HepG2 (cell line): ENCODE measurements around the gene PPY. TPM values are rescaled to one million over a fixed set of nuclear protein-coding genes. Genes with fewer than 3 reads are reported as not detected.

Experiments used
- ATAC-seq: fragments of 200-7000 bp; cut with Tn5 transposase; 3 replicates; pipeline ENCODE4 v1.9.1; 2020; ENCODE audit warnings: mild to moderate bottlenecking, moderate library complexity
- BruUV-seq: library from RNA; stranded (reverse); fragments of 400-500 nt; replicated peaks from 2 replicates; lab custom pipeline; 2021; lab: Mats Ljungman, UMichigan
- CTCF ChIA-PET: fragments of 300-600 bp; formaldehyde crosslinking; extraction: SDS; loops from one replicate; lab custom pipeline; 2021; ENCODE audit warnings: low total read pairs, inconsistent platforms, low intra/inter-chr PET ratio; lab: Yijun Ruan, JAX
- POLR2A ChIA-PET: fragments of 350-600 bp; sonication (Branson Sonifier 250); formaldehyde crosslinking; loops from one replicate; lab custom pipeline; 2020; ENCODE audit warnings: antibody characterized with exemption, inconsistent platforms; lab: Yijun Ruan, JAX
- DNase-seq: peaks from one replicate; pipeline ENCODE4 v3.0.0-alpha.2; 2015; ENCODE audit warnings: low spot score
- FAIRE-seq: peaks from 3 replicates; lab custom pipeline; 2011; peaks lifted over from hg19 to GRCh38; lab: Jason Lieb, UNC
- H2AFZ ChIP-seq: one replicate; pipeline ENCODE4 v1.6.1; 2011; ENCODE audit warnings: low read length, inconsistent platforms
- H3K27ac ChIP-seq: fragments of 300-600 bp; 3 replicates; pipeline ENCODE4 v1.8.0; 2011; ENCODE audit warnings: mixed run types, mild to moderate bottlenecking, mixed read lengths, low read length, inconsistent platforms; ENCODE audit not compliant: insufficient read depth; ENCODE audit errors: extremely low read length
- H3K27me3 ChIP-seq, 2 experiments: fragments of 200-600 bp in 1 of 2; 2 replicates in 1 of 2; 3 replicates in 1 of 2; pipeline versions ENCODE4 v1.6.0 to v1.8.0; 2011; ENCODE audit warnings: low read length in 2 of 2, mild to moderate bottlenecking in 2 of 2, moderate library complexity in 2 of 2, inconsistent platforms in 1 of 2; ENCODE audit not compliant: insufficient read depth in 2 of 2, control insufficient read depth in 1 of 2
- H3K36me3 ChIP-seq, 2 experiments: fragments of 200-600 bp in 1 of 2; replicated peaks in 1 of 2; 2 replicates in 1 of 2; 3 replicates in 1 of 2; pipeline versions ENCODE4 v1.5.1 to v1.8.0; 2011; ENCODE audit warnings: low read length in 2 of 2, inconsistent platforms in 1 of 2; ENCODE audit not compliant: insufficient read depth in 2 of 2, control insufficient read depth in 1 of 2
- H3K4me1 ChIP-seq: 2 replicates; pipeline ENCODE4 v1.5.1; 2012; ENCODE audit warnings: low read length, inconsistent platforms; ENCODE audit not compliant: insufficient read depth
- H3K4me2 ChIP-seq: 2 replicates; pipeline ENCODE4 v1.6.0; 2011; ENCODE audit warnings: low read depth, low read length, inconsistent platforms
- H3K4me3 ChIP-seq, 3 experiments: fragments of 200-600 bp in 1 of 3; sonication (generic), shearing (Covaris generic) in 1 of 3; replicated peaks in 1 of 3; 2 replicates each; pipeline ENCODE4 v1.5.1; 2011 to 2016; ENCODE audit warnings: low read length in 3 of 3, inconsistent platforms in 2 of 3, low read depth in 2 of 3, mild to moderate bottlenecking in 2 of 3, control low read depth in 1 of 3, mixed read lengths in 1 of 3; ENCODE audit not compliant: insufficient read depth in 1 of 3
- H3K79me2 ChIP-seq: one replicate; pipeline ENCODE4 v1.6.1; 2011; ENCODE audit warnings: low read length, inconsistent platforms; ENCODE audit not compliant: insufficient read depth
- H3K9ac ChIP-seq: 2 replicates; pipeline ENCODE4 v1.6.0; 2011; ENCODE audit warnings: mild to moderate bottlenecking, low read depth, low read length, inconsistent platforms; ENCODE audit not compliant: insufficient read depth
- H3K9me3 ChIP-seq: 2 replicates; pipeline ENCODE4 v1.5.1; 2012; ENCODE audit warnings: mild to moderate bottlenecking, low read length
- H4K20me1 ChIP-seq: 2 replicates; pipeline ENCODE4 v1.6.0; 2011; ENCODE audit warnings: inconsistent platforms, mild to moderate bottlenecking, low read length, moderate library complexity; ENCODE audit not compliant: insufficient read depth
- JDP2 ChIP-seq: sonication (generic); formaldehyde crosslinking; IDR thresholded peaks from 2 replicates; pipeline ENCODE4 v1.8.1; 2022; ENCODE audit warnings: missing genetic modification reagents, borderline replicate concordance
- NCOA2 ChIP-seq: sonication (generic); formaldehyde crosslinking; IDR thresholded peaks from 2 replicates; pipeline ENCODE4 v1.8.0; 2022; ENCODE audit warnings: inconsistent platforms
- RFX1 ChIP-seq: fragments of 450-650 bp; IDR thresholded peaks from 2 replicates; pipeline ENCODE4 v1.6.1; 2017
- ZNF678 ChIP-seq: sonication (generic); formaldehyde crosslinking; IDR thresholded peaks from 2 replicates; pipeline ENCODE4 v1.4.0; 2020; ENCODE audit warnings: mild to moderate bottlenecking, missing genetic modification reagents
- WGBS: methylation state at CpG from one replicate; pipeline ENCODE4 v1.1.6; 2017; ENCODE audit warnings: low lambda C conversion rate; 5-methylcytosine and 5-hydroxymethylcytosine counted together
- in situ Hi-C: cut with HindIII; loops from 2 replicates; pipeline ENCODE4 v1.10.0; 2017; ENCODE audit warnings: low pct_unique_long_range_greater_than_20kb; ENCODE audit not compliant: extremely low pct_ligation_motif_present
- intact Hi-C: fragments of 100-400 bp; cut with micrococcal nuclease; formaldehyde crosslinking; loops from one replicate; pipeline ENCODE4 v1.10.0; 2022; ENCODE audit not compliant: unreplicated experiment
- polyA plus RNA-seq, 8 experiments: library from polyadenylated mRNA; depleted of rRNA in 3 of 8; stranded (reverse) in 7 of 8; unstranded in 1 of 8; fragments of >200 nt; fragmentation: Illumina TruSeq in 4 of 8; extraction: Trizol in 4 of 8; gene quantifications; 2 replicates each; pipeline versions ENCODE4 v1.2.1 to v1.2.3, GENCODE V29; 2011 to 2016; ENCODE audit warnings: low read depth in 4 of 8, missing spikeins in 1 of 8, mixed read lengths in 1 of 8; ENCODE audit not compliant: insufficient read depth in 1 of 8
- total RNA-seq, 5 experiments: library from RNA; depleted of rRNA; stranded (reverse); fragments of >200 nt; fragmentation: Illumina TruSeq; extraction: Trizol; gene quantifications; 2 replicates each; pipeline ENCODE4 v1.2.3, GENCODE V29; 2016; ENCODE audit warnings: low read depth in 1 of 5
- TF ChIP-seq, protein P1 (sequence below): sonication (generic); formaldehyde crosslinking; IDR thresholded peaks from 2 replicates; pipeline ENCODE4 v1.8.1; 2022; ENCODE audit warnings: mild to moderate bottlenecking, missing genetic modification reagents
- TF ChIP-seq, protein P2 (sequence below): sonication (generic); formaldehyde crosslinking; IDR thresholded peaks from 2 replicates; pipeline ENCODE4 v1.8.1; 2023; ENCODE audit warnings: mild to moderate bottlenecking, inconsistent platforms, moderate library complexity, missing genetic modification reagents, borderline replicate concordance
- TF ChIP-seq, protein P3 (sequence below): IDR thresholded peaks from 2 replicates; pipeline ENCODE4 v1.6.1; 2016

The PPY gene
- total and polyA plus RNA-seq, 2 of the 13 experiments (the other 11 are each of a cell fraction or from before 2014, with no cell fraction given), result not detected

DNA sequence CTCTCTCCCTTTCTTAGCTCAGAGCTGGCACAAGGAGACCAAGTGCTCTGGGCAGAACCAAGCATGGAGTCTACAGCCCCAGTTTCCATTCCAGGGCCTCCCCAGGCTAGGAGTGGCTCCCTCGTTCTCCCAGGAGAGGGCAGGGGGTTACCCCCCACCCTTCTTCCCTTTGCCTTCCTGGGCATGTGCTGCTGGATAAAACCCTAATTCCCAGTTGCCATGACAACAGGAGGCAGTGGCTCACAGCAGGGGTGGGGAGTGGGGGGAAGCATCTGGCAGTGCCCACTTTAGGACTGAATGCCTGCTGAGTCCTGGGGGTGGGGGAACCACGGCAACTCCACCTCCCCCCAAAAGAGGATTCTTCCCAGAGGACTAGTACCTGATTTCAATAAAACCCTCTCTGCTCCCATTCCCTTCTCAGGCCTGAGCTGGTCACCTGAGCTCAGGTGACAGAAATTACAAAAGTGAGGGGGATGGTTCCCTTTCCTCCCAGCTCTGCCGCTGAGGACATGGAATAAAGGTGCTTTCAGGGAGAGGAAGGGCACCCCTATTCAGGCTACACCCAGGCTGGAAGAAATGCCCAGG, 36.8 kb downstream of the PPY start:
- Histone ChIP-seq H2AFZ (no peak overlapping the region), H3K4me3 (peak overlapping the region in 1 of 3 experiments; percentile 69; a peak in 1 of 6 replicates), H4K20me1 (peaks cover 2% of the 10 kb centered on the region; the same call in 1 of the 2 replicates), H3K27me3 (peaks cover 22 to 90% of the 10 kb centered on the region in 2 experiments), H3K9me3 (no peaks in the 10 kb centered on the region), H3K27ac (no peak overlapping the region), H3K79me2 (no peaks in the 10 kb centered on the region), H3K4me2 (peak overlapping the region; percentile 63; the same call in 1 of the 2 replicates), H3K4me1 (peaks cover 35% of the 10 kb centered on the region), H3K9ac (no peak overlapping the region), H3K36me3 (no peaks in the 10 kb centered on the region)
- BruUV-seq, result no TSS peak
- in situ Hi-C loops (no loop called here), intact Hi-C loops (no loop called here)
- POLR2A ChIA-PET, result no interaction called here
- CTCF ChIA-PET, result no interaction called here
- DNase-seq (no peak), ATAC-seq (no peak), FAIRE-seq (no peak)
- TF ChIP-seq, protein P1, sequence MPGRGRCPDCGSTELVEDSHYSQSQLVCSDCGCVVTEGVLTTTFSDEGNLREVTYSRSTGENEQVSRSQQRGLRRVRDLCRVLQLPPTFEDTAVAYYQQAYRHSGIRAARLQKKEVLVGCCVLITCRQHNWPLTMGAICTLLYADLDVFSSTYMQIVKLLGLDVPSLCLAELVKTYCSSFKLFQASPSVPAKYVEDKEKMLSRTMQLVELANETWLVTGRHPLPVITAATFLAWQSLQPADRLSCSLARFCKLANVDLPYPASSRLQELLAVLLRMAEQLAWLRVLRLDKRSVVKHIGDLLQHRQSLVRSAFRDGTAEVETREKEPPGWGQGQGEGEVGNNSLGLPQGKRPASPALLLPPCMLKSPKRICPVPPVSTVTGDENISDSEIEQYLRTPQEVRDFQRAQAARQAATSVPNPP, result no peak
- peak; percentile 53; the same call in 1 of the 2 replicates for TF ChIP-seq RFX1
- 30% methylated on average over 3 of the region's 3 CpGs for WGBS

DNA sequence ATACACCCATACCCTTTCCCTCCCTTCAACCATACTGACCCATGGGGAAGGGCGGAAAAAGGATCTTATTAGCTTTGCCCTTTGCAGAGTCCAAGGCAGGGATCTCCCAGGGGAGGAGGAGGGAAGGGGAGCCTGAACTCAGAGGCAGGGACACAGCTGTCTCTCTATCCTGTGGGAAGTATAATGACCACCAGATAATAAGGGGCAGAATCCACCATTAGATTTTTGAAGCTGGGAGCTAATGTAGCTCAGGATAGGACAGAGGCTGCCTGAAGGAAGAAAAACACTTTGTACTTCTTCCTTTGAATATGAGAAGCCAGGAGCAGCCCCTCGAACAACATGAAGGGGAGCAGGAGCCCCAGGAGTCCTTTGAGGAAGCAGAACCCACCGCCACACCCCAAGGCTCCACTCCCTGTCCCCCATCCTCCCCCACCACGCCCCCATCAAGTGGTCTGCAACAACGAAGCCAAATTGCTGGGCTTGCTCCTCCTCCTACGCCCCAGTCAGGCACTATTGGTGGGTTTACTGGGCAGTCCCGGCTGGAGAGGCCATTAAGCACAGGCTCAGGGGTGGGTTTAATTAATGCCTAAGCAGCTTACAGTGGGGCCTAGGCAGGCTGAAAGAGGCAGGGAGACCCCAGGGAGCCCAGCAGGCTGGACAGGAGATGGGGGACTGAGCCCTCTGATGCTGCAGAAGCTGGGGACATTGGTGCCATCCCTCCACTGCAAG, 40.3 kb downstream of the PPY start:
- H3K9me3 ChIP-seq, result no peaks in the 10 kb centered on the region
- ChIA-PET CTCF (no interaction called here), POLR2A (no interaction called here)
- WGBS, result 17% methylated on average over 6 of the region's 7 CpGs
- peaks cover 2% of the 10 kb centered on the region; the same call in 1 of the 2 replicates for H4K20me1 ChIP-seq
- no peak overlapping the region for H3K4me2 ChIP-seq
- no peak for DNase-seq
- no peak overlapping the region for H3K27ac ChIP-seq
- no peaks in the 10 kb centered on the region for H3K79me2 ChIP-seq
- H3K4me3 ChIP-seq, result no peak overlapping the region
- no peak for FAIRE-seq
- H3K36me3 ChIP-seq, result no peaks in the 10 kb centered on the region
- TF ChIP-seq ZNF678 (CRISPR knock-in tag), result no peak
- TF ChIP-seq, protein P2, sequence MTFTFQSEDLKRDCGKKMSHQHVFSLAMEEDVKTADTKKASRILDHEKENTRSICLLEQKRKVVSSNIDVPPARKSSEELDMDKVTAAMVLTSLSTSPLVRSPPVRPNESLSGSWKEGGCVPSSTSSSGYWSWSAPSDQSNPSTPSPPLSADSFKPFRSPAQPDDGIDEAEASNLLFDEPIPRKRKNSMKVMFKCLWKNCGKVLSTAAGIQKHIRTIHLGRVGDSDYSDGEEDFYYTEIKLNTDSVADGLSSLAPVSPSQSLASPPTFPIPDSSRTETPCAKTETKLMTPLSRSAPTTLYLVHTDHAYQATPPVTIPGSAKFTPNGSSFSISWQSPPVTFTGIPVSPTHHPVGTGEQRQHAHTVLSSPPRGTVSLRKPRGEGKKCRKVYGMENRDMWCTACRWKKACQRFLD (CRISPR knock-in tag), result no peak
- TF ChIP-seq JDP2 (CRISPR knock-in tag), result no peak
- TF ChIP-seq, protein P3, sequence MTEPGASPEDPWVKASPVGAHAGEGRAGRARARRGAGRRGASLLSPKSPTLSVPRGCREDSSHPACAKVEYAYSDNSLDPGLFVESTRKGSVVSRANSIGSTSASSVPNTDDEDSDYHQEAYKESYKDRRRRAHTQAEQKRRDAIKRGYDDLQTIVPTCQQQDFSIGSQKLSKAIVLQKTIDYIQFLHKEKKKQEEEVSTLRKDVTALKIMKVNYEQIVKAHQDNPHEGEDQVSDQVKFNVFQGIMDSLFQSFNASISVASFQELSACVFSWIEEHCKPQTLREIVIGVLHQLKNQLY, result no peak
- no peak for TF ChIP-seq NCOA2
- ATAC-seq, result no peak
- peaks cover 18 to 80% of the 10 kb centered on the region in 2 experiments for H3K27me3 ChIP-seq
- in situ Hi-C loops (no loop called here), intact Hi-C loops (no loop called here)
- no peak overlapping the region for H2AFZ ChIP-seq
- H3K9ac ChIP-seq, result no peak overlapping the region
- BruUV-seq, result no TSS peak
- H3K4me1 ChIP-seq, result peaks cover 26% of the 10 kb centered on the region
